H1 (cell line): ENCODE results near the gene GPHA2. TPM values are rescaled to one million over a fixed set of nuclear protein-coding genes. Genes with fewer than 3 reads are reported as not detected.

Source experiments
- CTCF ChIA-PET: fragments of 300-600 bp; sonication (Branson Sonifier 250); formaldehyde crosslinking; loops from one replicate; lab custom pipeline; 2021; ENCODE audit not compliant: partially characterized antibody; lab: Charles Lee
- POLR2A ChIA-PET: fragments of 300-600 bp; sonication (Branson Sonifier 250); formaldehyde crosslinking; loops from one replicate; lab custom pipeline; 2021; ENCODE audit warnings: inconsistent platforms; ENCODE audit not compliant: partially characterized antibody; lab: Charles Lee
- DNase-seq, 2 experiments: peaks; one replicate each; pipeline versions ENCODE4 v3.0.0 to v3.0.0-alpha.2; 2010 to 2022; ENCODE audit warnings: low spot score in 2 of 2, low read depth in 1 of 2, mixed read lengths in 1 of 2
- FAIRE-seq: peaks from 2 replicates; lab custom pipeline; 2011; peaks lifted over from hg19 to GRCh38; lab: Jason Lieb, UNC
- H2AFZ ChIP-seq: 2 replicates; pipeline ENCODE4 v1.8.1; 2012; ENCODE audit warnings: low read length, inconsistent platforms
- H2AK5ac ChIP-seq: 2 replicates; pipeline ENCODE4 v1.6.1; 2013; ENCODE audit warnings: low read depth, low read length
- H2BK120ac ChIP-seq: replicated peaks from 2 replicates; pipeline ENCODE3; 2013; ENCODE audit warnings: low read depth, low read length, inconsistent platforms
- H2BK12ac ChIP-seq: 2 replicates; pipeline ENCODE4 v1.6.1; 2013; ENCODE audit warnings: low read depth, low read length
- H2BK15ac ChIP-seq: 2 replicates; pipeline ENCODE4 v1.6.1; 2013; ENCODE audit warnings: low read length
- H2BK20ac ChIP-seq: 2 replicates; pipeline ENCODE4 v1.6.1; 2013; ENCODE audit warnings: low read length
- H2BK5ac ChIP-seq: 2 replicates; pipeline ENCODE4 v1.6.1; 2013; ENCODE audit warnings: low read depth, low read length
- H3K14ac ChIP-seq: 2 replicates; pipeline ENCODE4 v1.6.1; 2013; ENCODE audit warnings: inconsistent platforms; ENCODE audit not compliant: insufficient read length
- H3K18ac ChIP-seq: 2 replicates; pipeline ENCODE4 v1.6.1; 2013; ENCODE audit warnings: low read length; ENCODE audit errors: extremely low read depth
- H3K23ac ChIP-seq: 2 replicates; pipeline ENCODE4 v1.6.1; 2013; ENCODE audit warnings: inconsistent platforms; ENCODE audit not compliant: insufficient read length
- H3K23me2 ChIP-seq: 2 replicates; pipeline ENCODE4 v1.6.1; 2013; ENCODE audit warnings: low read depth, low read length
- H3K27ac ChIP-seq: 2 replicates; pipeline ENCODE4 v1.6.1; 2011; ENCODE audit warnings: low read depth, low read length, inconsistent platforms
- H3K27me3 ChIP-seq, 4 experiments: replicated peaks in 1 of 4; 1 replicate in 1 of 4; 2 replicates in 3 of 4; pipeline versions ENCODE4 v1.6.1 to v1.8.1; 2011 to 2013; ENCODE audit warnings: low read length in 3 of 4, mild to moderate bottlenecking in 3 of 4, inconsistent platforms in 2 of 4, mixed read lengths in 2 of 4, moderate library complexity in 1 of 4; ENCODE audit not compliant: control insufficient read depth in 3 of 4, insufficient read depth in 3 of 4; ENCODE audit errors: extremely low read depth in 1 of 4
- H3K36me3 ChIP-seq, 4 experiments: 2 replicates each; pipeline versions ENCODE4 v1.6.1 to v1.8.1; 2011 to 2013; ENCODE audit warnings: mild to moderate bottlenecking in 4 of 4, low read length in 3 of 4, moderate library complexity in 2 of 4, control low read depth in 1 of 4, inconsistent platforms in 1 of 4; ENCODE audit not compliant: insufficient read depth in 4 of 4, control insufficient read depth in 2 of 4
- H3K4ac ChIP-seq: replicated peaks from 2 replicates; pipeline ENCODE3; 2013; ENCODE audit warnings: low read length, low read depth, mixed read lengths, inconsistent platforms; ENCODE audit not compliant: insufficient read length
- H3K4me1 ChIP-seq, 4 experiments: replicated peaks in 1 of 4; 1 replicate in 1 of 4; 2 replicates in 3 of 4; pipeline versions ENCODE4 v1.6.1 to v1.8.1; 2011 to 2013; ENCODE audit warnings: low read length in 3 of 4, inconsistent platforms in 2 of 4, mixed read lengths in 1 of 4; ENCODE audit not compliant: insufficient read depth in 4 of 4, control insufficient read depth in 3 of 4
- H3K4me2 ChIP-seq, 2 experiments: 2 replicates each; pipeline versions ENCODE4 v1.6.1 to v1.8.1; 2011 to 2013; ENCODE audit warnings: low read depth in 2 of 2, low read length in 2 of 2, control low read depth in 1 of 2, inconsistent platforms in 1 of 2, mild to moderate bottlenecking in 1 of 2; ENCODE audit not compliant: insufficient read depth in 1 of 2
- H3K4me3 ChIP-seq, 4 experiments: fragments of 200-600, 300-600 bp in 1 of 4; sonication (generic), shearing (Covaris generic), sonication (Bioruptor Twin) in 1 of 4; 2 replicates each; pipeline versions ENCODE4 v1.5.1 to v1.8.1; 2011 to 2016; ENCODE audit warnings: low read length in 4 of 4, low read depth in 3 of 4, control low read depth in 2 of 4, inconsistent platforms in 2 of 4, mild to moderate bottlenecking in 2 of 4, mixed read lengths in 1 of 4, moderate library complexity in 1 of 4; ENCODE audit not compliant: insufficient read depth in 2 of 4; ENCODE audit errors: extremely low read depth in 1 of 4
- H3K56ac ChIP-seq: replicated peaks from 2 replicates; pipeline ENCODE3; 2013; ENCODE audit warnings: low read depth, mild to moderate bottlenecking, mixed read lengths, low read length, inconsistent platforms; ENCODE audit not compliant: insufficient read length
- H3K79me1 ChIP-seq: 2 replicates; pipeline ENCODE4 v1.6.1; 2013; ENCODE audit warnings: low read depth, low read length, control low read depth
- H3K79me2 ChIP-seq, 2 experiments: 2 replicates each; pipeline versions ENCODE4 v1.6.1 to v1.8.1; 2012 to 2013; ENCODE audit warnings: low read length in 2 of 2, mild to moderate bottlenecking in 2 of 2, inconsistent platforms in 1 of 2; ENCODE audit not compliant: insufficient read depth in 2 of 2, control insufficient read depth in 1 of 2
- H3K9ac ChIP-seq, 4 experiments: replicated peaks in 1 of 4; 1 replicate in 1 of 4; 2 replicates in 3 of 4; pipeline versions ENCODE4 v1.6.1 to v1.8.1; 2011 to 2013; ENCODE audit warnings: low read depth in 3 of 4, low read length in 3 of 4, control low read depth in 2 of 4, mild to moderate bottlenecking in 2 of 4, moderate library complexity in 2 of 4, inconsistent platforms in 1 of 4; ENCODE audit errors: extremely low read depth in 1 of 4
- H3K9me3 ChIP-seq, 2 experiments: 2 replicates each; pipeline versions ENCODE4 v1.6.1 to v1.8.1; 2012 to 2013; ENCODE audit warnings: mild to moderate bottlenecking in 2 of 2, moderate library complexity in 2 of 2, control low read depth in 1 of 2, inconsistent platforms in 1 of 2, low read depth in 1 of 2, low read length in 1 of 2, mixed read lengths in 1 of 2; ENCODE audit not compliant: insufficient read depth in 2 of 2
- H4K20me1 ChIP-seq, 2 experiments: replicated peaks in 1 of 2; 2 replicates each; pipeline versions ENCODE3 to v1.8.1; 2011 to 2013; ENCODE audit warnings: inconsistent platforms in 2 of 2, low read length in 2 of 2, mild to moderate bottlenecking in 1 of 2; ENCODE audit not compliant: insufficient read depth in 2 of 2, control insufficient read depth in 1 of 2
- H4K5ac ChIP-seq: 2 replicates; pipeline ENCODE4 v1.6.1; 2013; ENCODE audit warnings: low read length, low read depth, mixed read lengths, inconsistent platforms; ENCODE audit not compliant: insufficient read length
- H4K8ac ChIP-seq: 2 replicates; pipeline ENCODE4 v1.8.0; 2013; ENCODE audit warnings: mild to moderate bottlenecking, moderate library complexity, low read length, inconsistent platforms; ENCODE audit not compliant: insufficient read depth; ENCODE audit errors: extremely low read depth
- H4K91ac ChIP-seq: replicated peaks from 2 replicates; pipeline ENCODE3; 2013; ENCODE audit warnings: low read length, mixed read lengths, inconsistent platforms; ENCODE audit not compliant: insufficient read length
- TEAD4 ChIP-seq: IDR thresholded peaks from 2 replicates; pipeline ENCODE4 v1.6.1; 2012; ENCODE audit warnings: low read depth, low read length, inconsistent platforms, mixed read lengths
- WGBS, 2 experiments: shearing (Covaris generic) in 1 of 2; methylation state at CpG; one replicate each; pipeline versions ENCODE4 v1.1.6 to v1.1.7; 2013 to 2015; ENCODE audit warnings: low lambda C conversion rate in 2 of 2, mixed read lengths in 2 of 2, inconsistent platforms in 1 of 2, low coverage in 1 of 2, missing lambda C conversion rate in 1 of 2; ENCODE audit not compliant: insufficient replicate concordance in 2 of 2, insufficient coverage in 1 of 2, insufficient read length in 1 of 2; ENCODE audit errors: extremely low coverage in 1 of 2, missing lambda C conversion rate in 1 of 2; 5-methylcytosine and 5-hydroxymethylcytosine counted together
- polyA plus RNA-seq, 7 experiments: library from polyadenylated mRNA; depleted of rRNA in 3 of 7; stranded (reverse) in 5 of 7; unstranded in 2 of 7; fragments of >200 nt in 5 of 7; fragments of 200-250 nt in 2 of 7; gene quantifications; 1 replicate in 5 of 7; 2 replicates in 1 of 7; 4 replicates in 1 of 7; pipeline versions ENCODE4 v1.2.1 to v1.2.3, GENCODE V29; 2011 to 2013; ENCODE audit warnings: missing spikeins in 2 of 7, mixed read lengths in 2 of 7
- total RNA-seq: library from RNA; stranded (reverse); fragmentation: NEBNext Ultra II Directional; extraction: Animal tissue kit (Norgen Biotek cat#: 25700); gene quantifications from 2 replicates; pipeline ENCODE4 v1.2.1, GENCODE V29; 2021

Gene GPHA2
- total and polyA plus RNA-seq, 2 of the 8 experiments (the other 6 are each of a cell fraction or from before 2014, with no cell fraction given), result 0.97 to 4.4 TPM

DNA sequence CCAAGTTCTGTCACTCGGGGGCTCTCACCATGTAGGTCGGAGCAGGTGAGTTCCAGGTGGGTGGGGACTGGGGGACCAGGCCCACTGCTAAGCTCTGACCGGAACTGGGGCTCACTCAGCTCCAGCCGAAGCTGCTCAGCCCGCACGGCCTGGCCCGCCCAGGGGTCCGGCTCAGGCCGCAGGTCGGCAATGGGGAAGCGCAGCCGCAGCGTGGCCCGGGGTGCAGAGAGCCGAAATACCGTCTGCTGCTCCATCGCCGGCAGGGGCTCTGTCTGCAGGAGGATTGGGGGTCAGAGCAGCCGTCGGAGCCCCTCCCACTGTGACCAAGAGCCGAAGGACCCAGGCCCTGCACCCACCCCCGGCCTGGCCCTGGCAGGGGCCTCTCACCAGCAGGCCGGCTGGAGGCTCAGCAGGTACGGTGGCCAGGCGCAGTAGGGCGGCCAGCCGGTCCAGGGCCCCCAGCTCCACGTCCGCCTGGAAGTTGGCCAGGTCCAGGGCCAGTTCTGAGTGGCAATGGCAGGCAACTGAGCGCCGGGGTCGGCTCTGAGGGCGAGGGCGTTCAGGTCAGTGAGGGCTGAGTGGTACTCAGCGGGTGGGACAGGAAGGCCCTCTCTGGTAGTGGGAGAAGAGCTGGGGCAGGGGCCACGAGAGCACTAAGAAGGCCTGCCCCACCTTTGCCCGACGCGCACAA is 25.9 kb downstream of the GPHA2 start:
- no peak overlapping the region for H3K14ac ChIP-seq
- H4K20me1 ChIP-seq, result peaks cover 2 to 6% of the 10 kb centered on the region in 2 experiments
- H3K79me1 ChIP-seq, result no peaks in the 10 kb centered on the region
- no peak for TF ChIP-seq TEAD4
- TF ChIP-seq, all 59 proteins: peak for 0
- H3K9me3 ChIP-seq, result no peaks in the 10 kb centered on the region
- no peak overlapping the region for H3K56ac ChIP-seq
- no peak overlapping the region for H3K4ac ChIP-seq
- H2AK5ac ChIP-seq, result no peak overlapping the region
- 90% methylated on average over 28 of the region's 39 CpGs; no CpG with 5 or more reads in 1 of the 2 experiments for WGBS, 2 experiments
- no peak overlapping the region for H2BK20ac ChIP-seq
- no peak overlapping the region for H2AFZ ChIP-seq
- H4K8ac ChIP-seq, result no peak overlapping the region; the same call in 1 of the 2 replicates
- CTCF ChIA-PET, result interaction anchor here (0.7 to 2.6 kb wide), 9 partner anchors 13 to 168 kb away, joined by 3 to 11 read pairs (median 4); partner anchors contain the start of genes BATF2 and GPHA2
- DNase-seq (no peak), FAIRE-seq (no peak)
- H3K23ac ChIP-seq, result no peak overlapping the region
- no peaks in the 10 kb centered on the region for H3K23me2 ChIP-seq
- H3K79me2 ChIP-seq, result no peaks in the 10 kb centered on the region
- H4K5ac ChIP-seq, result no peak overlapping the region
- no peaks in the 10 kb centered on the region for H3K27me3 ChIP-seq
- H2BK120ac ChIP-seq, result no peak overlapping the region
- no peak overlapping the region for H3K27ac ChIP-seq
- POLR2A ChIA-PET, result interaction anchor here (0.6 kb wide), 1 partner anchor 208 kb away, joined by 3 read pairs; the partner anchor contains the start of gene ZNHIT2
- no peak overlapping the region for H2BK15ac ChIP-seq
- H3K9ac ChIP-seq, result no peak overlapping the region
- H3K18ac ChIP-seq, result no peak overlapping the region
- H3K4me1 ChIP-seq, result no peaks in the 10 kb centered on the region
- no peak overlapping the region for H2BK5ac ChIP-seq
- peaks cover 4 to 26% (median 18%) of the 10 kb centered on the region in 4 experiments; a peak in 6 of 8 replicates for H3K36me3 ChIP-seq
- no peak overlapping the region for H2BK12ac ChIP-seq
- H3K4me3 ChIP-seq, result no peak overlapping the region
- H4K91ac ChIP-seq, result no peak overlapping the region
- H3K4me2 ChIP-seq, result no peak overlapping the region
